Gastroesophageal sphincter (tissue), 3 donors: ENCODE measurements around the gene CENATAC.

Experiments used
- EP300 ChIP-seq: sonication (generic); formaldehyde crosslinking; IDR thresholded peaks from one replicate; pipeline ENCODE4 v1.6.1; 2017; ENCODE audit warnings: antibody characterized with exemption, mild to moderate bottlenecking
- TF ChIP-seq, protein P1 (sequence below), 4 experiments: fragments of 200-600 bp in 2 of 4; fragments of 450-650 bp in 2 of 4; sonication (generic) in 1 of 4; IDR thresholded peaks; one replicate each; pipeline ENCODE4 v1.5.1; 2017 to 2019; ENCODE audit warnings: antibody characterized with exemption in 4 of 4, mild to moderate bottlenecking in 2 of 4, moderate library complexity in 2 of 4

DNA sequence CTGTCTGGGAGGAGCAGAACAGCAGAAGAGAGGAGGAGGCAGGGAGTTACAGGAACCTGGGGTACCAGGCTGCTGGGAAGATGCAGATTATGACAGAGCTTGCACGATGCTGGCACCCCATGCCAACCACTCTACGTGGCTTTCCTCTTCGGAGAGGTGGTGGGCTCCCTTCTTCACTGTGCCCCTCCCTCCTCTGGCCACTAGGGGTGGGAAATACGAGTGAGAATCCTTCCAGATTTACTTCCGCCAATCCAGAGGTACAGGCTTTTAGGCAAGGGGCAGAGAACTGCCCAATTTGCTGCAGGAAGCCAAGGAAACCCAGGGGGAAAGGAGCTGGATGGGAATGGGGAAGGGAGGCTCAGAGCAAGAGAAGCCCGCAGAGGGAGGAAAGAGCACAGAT is 46.8 kb downstream of the CENATAC start:
- TF ChIP-seq EP300 = no peak
- TF ChIP-seq, protein P1, sequence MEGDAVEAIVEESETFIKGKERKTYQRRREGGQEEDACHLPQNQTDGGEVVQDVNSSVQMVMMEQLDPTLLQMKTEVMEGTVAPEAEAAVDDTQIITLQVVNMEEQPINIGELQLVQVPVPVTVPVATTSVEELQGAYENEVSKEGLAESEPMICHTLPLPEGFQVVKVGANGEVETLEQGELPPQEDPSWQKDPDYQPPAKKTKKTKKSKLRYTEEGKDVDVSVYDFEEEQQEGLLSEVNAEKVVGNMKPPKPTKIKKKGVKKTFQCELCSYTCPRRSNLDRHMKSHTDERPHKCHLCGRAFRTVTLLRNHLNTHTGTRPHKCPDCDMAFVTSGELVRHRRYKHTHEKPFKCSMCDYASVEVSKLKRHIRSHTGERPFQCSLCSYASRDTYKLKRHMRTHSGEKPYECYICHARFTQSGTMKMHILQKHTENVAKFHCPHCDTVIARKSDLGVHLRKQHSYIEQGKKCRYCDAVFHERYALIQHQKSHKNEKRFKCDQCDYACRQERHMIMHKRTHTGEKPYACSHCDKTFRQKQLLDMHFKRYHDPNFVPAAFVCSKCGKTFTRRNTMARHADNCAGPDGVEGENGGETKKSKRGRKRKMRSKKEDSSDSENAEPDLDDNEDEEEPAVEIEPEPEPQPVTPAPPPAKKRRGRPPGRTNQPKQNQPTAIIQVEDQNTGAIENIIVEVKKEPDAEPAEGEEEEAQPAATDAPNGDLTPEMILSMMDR (IDR thresholded peaks at IDR 0.05) = no peak
